ENCODE results near the gene NQO2. TPM values are rescaled to one million over a fixed set of nuclear protein-coding genes. Genes with fewer than 3 reads are reported as not detected.

The NQO2 gene
- total and polyA plus RNA-seq, 2 donors (not counting 1 experiment from before 2014, with no cell fraction given), result 12.1 to 13.5 TPM

DNA sequence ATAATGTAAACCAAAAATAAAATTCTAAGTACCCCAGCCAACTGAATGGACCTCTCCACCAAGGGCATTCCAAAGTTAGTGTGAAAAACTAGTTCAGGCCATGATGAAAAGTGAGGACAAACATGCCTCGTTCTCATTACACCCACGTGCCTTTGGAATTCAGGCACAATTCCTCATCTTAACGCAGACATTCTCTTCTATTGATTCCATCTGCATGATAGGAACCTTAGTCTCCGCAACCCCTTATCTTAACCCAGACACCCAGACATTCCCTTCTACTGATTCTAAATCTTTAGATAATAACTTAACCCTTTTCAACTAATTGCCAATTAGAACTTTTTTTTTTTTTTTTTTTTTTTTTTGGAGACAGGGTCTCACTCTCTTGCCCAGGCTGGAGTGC is 20.8 kb upstream of the NQO2 start:
- Histone ChIP-seq H3K4me1 (ENCODE audit: control insufficient read depth, extremely low read depth, insufficient read depth, low read length) (peaks cover 18% of the 10 kb centered on the region), H2AFZ (ENCODE audit: low read length) (no peak overlapping the region), H3K27ac (ENCODE audit: insufficient read depth, low read length) (no peak overlapping the region), H3K9me3 (ENCODE audit: control insufficient read depth, insufficient read depth, low read depth, low read length) (no peaks in the 10 kb centered on the region), H3K4me3 (replicated peaks in 1 of 4; ENCODE audit: control extremely low read depth in 1 of 4, insufficient read depth in 1 of 4, low read depth in 3 of 4, low read length in 4 of 4) (no peak overlapping the region), H3K27me3 (ENCODE audit: control insufficient read depth, insufficient read depth, low read length) (no peaks in the 10 kb centered on the region), H3K36me3 (ENCODE audit: control insufficient read depth, insufficient read depth, low read length) (no peaks in the 10 kb centered on the region), H3K79me2 (ENCODE audit: control insufficient read depth, insufficient read depth, low read length) (no peaks in the 10 kb centered on the region), H4K20me1 (ENCODE audit: control insufficient read depth, extremely low read depth, insufficient read depth, low read length) (no peaks in the 10 kb centered on the region), H3K4me2 (ENCODE audit: extremely low read depth, insufficient read depth, low read length) (no peak overlapping the region), H3K9ac (ENCODE audit: insufficient read depth, low read length) (no peak overlapping the region)
- peak in 1 of 2 donors; percentile 42 for DNase-seq (ENCODE audit: low read depth in 2 of 2)
- TF ChIP-seq, protein P1, sequence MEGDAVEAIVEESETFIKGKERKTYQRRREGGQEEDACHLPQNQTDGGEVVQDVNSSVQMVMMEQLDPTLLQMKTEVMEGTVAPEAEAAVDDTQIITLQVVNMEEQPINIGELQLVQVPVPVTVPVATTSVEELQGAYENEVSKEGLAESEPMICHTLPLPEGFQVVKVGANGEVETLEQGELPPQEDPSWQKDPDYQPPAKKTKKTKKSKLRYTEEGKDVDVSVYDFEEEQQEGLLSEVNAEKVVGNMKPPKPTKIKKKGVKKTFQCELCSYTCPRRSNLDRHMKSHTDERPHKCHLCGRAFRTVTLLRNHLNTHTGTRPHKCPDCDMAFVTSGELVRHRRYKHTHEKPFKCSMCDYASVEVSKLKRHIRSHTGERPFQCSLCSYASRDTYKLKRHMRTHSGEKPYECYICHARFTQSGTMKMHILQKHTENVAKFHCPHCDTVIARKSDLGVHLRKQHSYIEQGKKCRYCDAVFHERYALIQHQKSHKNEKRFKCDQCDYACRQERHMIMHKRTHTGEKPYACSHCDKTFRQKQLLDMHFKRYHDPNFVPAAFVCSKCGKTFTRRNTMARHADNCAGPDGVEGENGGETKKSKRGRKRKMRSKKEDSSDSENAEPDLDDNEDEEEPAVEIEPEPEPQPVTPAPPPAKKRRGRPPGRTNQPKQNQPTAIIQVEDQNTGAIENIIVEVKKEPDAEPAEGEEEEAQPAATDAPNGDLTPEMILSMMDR (conservative IDR thresholded peaks at IDR 0.05 in 1 of 2, IDR thresholded peaks at IDR 0.05 in 1 of 2; ENCODE audit: low read depth in 1 of 2, low read length in 2 of 2), result no peak
- no peak for TF ChIP-seq EZH2 (IDR thresholded peaks at IDR 0.05; ENCODE audit: low read length, missing control alignments)

- no peaks in the 10 kb centered on the region for H3K27me3 ChIP-seq (ENCODE audit: control insufficient read depth, insufficient read depth, low read length)
- H2AFZ ChIP-seq (ENCODE audit: low read length), result no peak overlapping the region
- H3K9ac ChIP-seq (ENCODE audit: insufficient read depth, low read length), result no peak overlapping the region
- no peaks in the 10 kb centered on the region for H3K9me3 ChIP-seq (ENCODE audit: control insufficient read depth, insufficient read depth, low read depth, low read length)
- H3K4me2 ChIP-seq (ENCODE audit: extremely low read depth, insufficient read depth, low read length), result no peak overlapping the region
- H3K27ac ChIP-seq (ENCODE audit: insufficient read depth, low read length), result no peak overlapping the region
- TF ChIP-seq EZH2 (IDR thresholded peaks at IDR 0.05; ENCODE audit: low read length, missing control alignments), result no peak
- no peak overlapping the region for H3K4me3 ChIP-seq (replicated peaks in 1 of 4; ENCODE audit: control extremely low read depth in 1 of 4, insufficient read depth in 1 of 4, low read depth in 3 of 4, low read length in 4 of 4)
- no peaks in the 10 kb centered on the region for H4K20me1 ChIP-seq (ENCODE audit: control insufficient read depth, extremely low read depth, insufficient read depth, low read length)
- no peaks in the 10 kb centered on the region for H3K79me2 ChIP-seq (ENCODE audit: control insufficient read depth, insufficient read depth, low read length)
- peaks cover 18% of the 10 kb centered on the region for H3K4me1 ChIP-seq (ENCODE audit: control insufficient read depth, extremely low read depth, insufficient read depth, low read length)
- no peaks in the 10 kb centered on the region for H3K36me3 ChIP-seq (ENCODE audit: control insufficient read depth, insufficient read depth, low read length)
- peak in 1 of 2 donors; percentile 73 for DNase-seq (ENCODE audit: low read depth in 2 of 2)
Observed at GRCh38 chr6:2979819-2980464, 19.8 kb upstream of the NQO2 start.

DNA sequence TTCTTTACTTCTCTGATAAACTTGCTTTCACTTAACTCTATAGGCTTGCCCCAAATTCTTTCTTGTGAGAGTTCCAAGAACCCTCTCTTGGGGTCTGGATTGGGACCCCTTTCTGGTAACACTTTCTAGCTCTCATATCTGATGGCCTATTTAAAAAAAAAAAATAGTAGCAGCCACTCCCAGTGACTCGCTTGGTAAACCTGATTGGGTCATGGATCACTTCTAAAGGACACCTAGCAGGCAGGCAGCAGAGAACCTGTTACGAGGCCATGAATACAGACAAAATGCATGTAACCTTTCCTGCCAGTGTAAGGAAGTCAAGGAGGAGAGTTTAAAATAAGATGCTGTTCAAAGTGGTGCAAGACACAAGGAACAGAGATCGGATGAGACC is 19.2 kb upstream of the NQO2 start:
- TF ChIP-seq, protein P1 (conservative IDR thresholded peaks at IDR 0.05 in 1 of 2, IDR thresholded peaks at IDR 0.05 in 1 of 2; ENCODE audit: low read depth in 1 of 2, low read length in 2 of 2), result no peak
- TF ChIP-seq EZH2 (IDR thresholded peaks at IDR 0.05; ENCODE audit: low read length, missing control alignments), result no peak
- H3K27me3 ChIP-seq (ENCODE audit: control insufficient read depth, insufficient read depth, low read length), result no peaks in the 10 kb centered on the region
- no peak overlapping the region for H3K4me2 ChIP-seq (ENCODE audit: extremely low read depth, insufficient read depth, low read length)
- H3K9me3 ChIP-seq (ENCODE audit: control insufficient read depth, insufficient read depth, low read depth, low read length), result no peaks in the 10 kb centered on the region
- no peak for DNase-seq (ENCODE audit: low read depth in 2 of 2)
- no peak overlapping the region for H3K4me3 ChIP-seq (replicated peaks in 1 of 4; ENCODE audit: control extremely low read depth in 1 of 4, insufficient read depth in 1 of 4, low read depth in 3 of 4, low read length in 4 of 4)
- no peaks in the 10 kb centered on the region for H3K79me2 ChIP-seq (ENCODE audit: control insufficient read depth, insufficient read depth, low read length)
- H4K20me1 ChIP-seq (ENCODE audit: control insufficient read depth, extremely low read depth, insufficient read depth, low read length), result no peaks in the 10 kb centered on the region
- H3K27ac ChIP-seq (ENCODE audit: insufficient read depth, low read length), result no peak overlapping the region
- H3K36me3 ChIP-seq (ENCODE audit: control insufficient read depth, insufficient read depth, low read length), result no peaks in the 10 kb centered on the region
- H3K9ac ChIP-seq (ENCODE audit: insufficient read depth, low read length), result no peak overlapping the region
- peaks cover 18% of the 10 kb centered on the region for H3K4me1 ChIP-seq (ENCODE audit: control insufficient read depth, extremely low read depth, insufficient read depth, low read length)
- H2AFZ ChIP-seq (ENCODE audit: low read length), result no peak overlapping the region

Data from fibroblast of lung (primary cell).